ENCODE measurements around the gene ZDHHC7. TPM values are rescaled to one million over a fixed set of nuclear protein-coding genes. Genes with fewer than 3 reads are reported as not detected.

The ZDHHC7 gene
- total RNA-seq, 2 experiments from 2014 or later: 25.1 to 27.8 TPM

DNA sequence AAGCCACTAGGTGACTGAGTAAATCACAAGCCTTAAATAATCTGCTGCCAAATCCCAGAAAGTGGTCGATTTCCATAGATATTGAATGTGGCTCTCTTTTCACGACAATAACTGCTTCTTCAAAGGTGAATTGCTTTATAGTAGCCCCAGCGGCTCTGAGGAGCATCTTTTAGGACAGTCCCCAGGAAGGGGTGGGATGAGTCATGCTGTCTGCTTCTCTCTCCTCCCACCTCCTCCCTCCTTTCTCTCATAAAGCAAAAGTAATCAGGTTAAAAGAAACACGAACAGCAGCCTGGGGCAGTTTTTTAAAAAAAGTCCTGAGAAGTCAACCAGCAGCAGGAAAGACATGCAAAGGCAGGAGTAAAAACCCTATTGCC, 18.1 kb upstream of the ZDHHC7 start:
- H3K4me1 Mint-ChIP-seq: peaks cover 37% of the 10 kb centered on the region
- no peaks in the 10 kb centered on the region for H3K27me3 Mint-ChIP-seq
- H3K36me3 Mint-ChIP-seq (ENCODE audit: low read depth): peaks cover 4% of the 10 kb centered on the region
- H3K9me3 Mint-ChIP-seq (ENCODE audit: low read depth): no peaks in the 10 kb centered on the region
- ATAC-seq (peak; percentile 70), DNase-seq (peak; percentile 81)
- H3K27ac Mint-ChIP-seq: peak overlapping the region; percentile 97
- ChIA-PET POLR2A (no interaction called here), CTCF (interaction anchor here (1.1 to 5.9 kb wide), 2 partner anchors 18 to 25 kb away, joined by 3 to 37 read pairs; partner anchors contain the start of gene ZDHHC7)
- intact Hi-C loops (cut with DNase I, micrococcal nuclease): loop anchor here (1.0 to 10.0 kb wide), 16 partner anchors 18 to 1525 kb away; partner anchors contain the start of genes COTL1 (in 1 of the 2), DNAAF1 (in 1 of the 2), GINS2 (in 1 of the 2) and HSDL1 (in 1 of the 2)
- H3K4me3 Mint-ChIP-seq: peak overlapping the region; percentile 83

- peak overlapping the region; percentile 97 for H3K27ac Mint-ChIP-seq
- H3K4me3 Mint-ChIP-seq: peak overlapping the region; percentile 83
- ChIA-PET POLR2A (interaction anchor here (0.6 to 0.7 kb wide), 2 partner anchors 22 to 27 kb away, joined by 3 read pairs; no protein-coding TSS in a partner anchor), CTCF (interaction anchor here (2.4 to 5.9 kb wide), 4 partner anchors 17 to 58 kb away, joined by 8 to 37 read pairs (median 10); partner anchors contain the start of gene ZDHHC7)
- no peaks in the 10 kb centered on the region for H3K27me3 Mint-ChIP-seq
- ATAC-seq: peak; percentile 86
- intact Hi-C loops (cut with DNase I, micrococcal nuclease): loop anchor here (1.0 to 10.0 kb wide), 16 partner anchors 18 to 1526 kb away; partner anchors contain the start of genes COTL1 (in 1 of the 2), DNAAF1 (in 1 of the 2), GINS2 (in 1 of the 2) and HSDL1 (in 1 of the 2)
- peak; percentile 92 for DNase-seq
- H3K36me3 Mint-ChIP-seq (ENCODE audit: low read depth): peaks cover 4% of the 10 kb centered on the region
- peaks cover 37% of the 10 kb centered on the region for H3K4me1 Mint-ChIP-seq
- H3K9me3 Mint-ChIP-seq (ENCODE audit: low read depth): no peaks in the 10 kb centered on the region
Measured at GRCh38 chr16:85028685-85029407, 17.5 kb upstream of the ZDHHC7 start.

DNA sequence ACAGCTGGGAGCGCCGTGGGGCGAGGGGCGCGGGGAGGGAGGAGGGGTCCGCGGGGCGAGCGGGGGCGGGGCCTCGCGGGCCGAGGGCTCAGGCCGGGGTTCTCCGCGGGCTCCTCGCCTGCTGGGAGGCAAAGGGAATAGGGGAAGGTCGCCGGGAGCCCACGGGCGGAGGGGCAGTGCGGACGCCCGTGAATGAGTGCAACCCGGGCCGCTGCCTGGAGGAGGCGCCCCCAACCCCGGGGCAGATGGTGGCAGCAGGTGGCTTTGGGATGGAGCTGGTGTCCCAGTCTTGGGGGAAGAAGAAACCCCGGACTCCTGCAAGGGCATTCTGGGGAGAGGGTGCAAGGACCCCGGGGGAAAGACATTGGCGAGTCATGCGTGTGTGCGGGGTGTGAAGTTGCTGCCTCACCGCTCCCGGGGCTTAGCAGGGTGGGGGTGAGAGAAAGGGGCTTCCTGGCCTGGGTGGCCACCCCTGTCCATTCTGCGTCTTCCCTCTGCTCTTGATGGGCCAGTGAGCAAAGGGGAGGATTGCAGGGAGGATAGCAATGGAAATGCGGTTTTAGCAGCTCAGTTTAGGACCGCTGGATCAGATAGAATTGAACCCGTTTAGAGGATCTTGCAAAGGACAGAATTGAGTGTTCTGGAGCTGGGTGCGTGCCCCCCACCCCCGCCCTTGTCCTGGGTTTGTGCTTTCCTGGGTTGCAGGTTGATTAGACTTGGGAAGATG, 16.8 kb upstream of the ZDHHC7 start:
- POLR2A ChIA-PET: interaction anchor here (0.6 to 0.7 kb wide), 3 partner anchors 15 to 27 kb away, joined by 3 to 5 read pairs (median 3); no protein-coding TSS in a partner anchor
- H3K9me3 Mint-ChIP-seq (ENCODE audit: low read depth): no peaks in the 10 kb centered on the region

GRCh38 chr16:85027349-85027957, 16.1 kb upstream of the ZDHHC7 start, which contains the start of gene KIAA0513:
TSS of gene KIAA0513 (plus strand) at chr16:85027795. CDS start at chr16:85067072, 39,277 bp downstream.
- DNase-seq (peak; percentile 98), ATAC-seq (peak; percentile 43)
- ChIA-PET CTCF (interaction anchor here (0.6 to 5.9 kb wide), 12 partner anchors 12 to 275 kb away, joined by 3 to 37 read pairs (median 4); partner anchors contain the start of gene ZDHHC7), POLR2A (interaction anchor here (0.6 to 1.5 kb wide), 4 partner anchors 14 to 27 kb away, joined by 3 to 5 read pairs (median 3); partner anchors contain the start of gene ZDHHC7)
- Mint-ChIP-seq H3K36me3 (ENCODE audit: low read depth) (peaks cover 4% of the 10 kb centered on the region), H3K4me1 (peaks cover 37% of the 10 kb centered on the region), H3K4me3 (peak within 1 kb of the TSS; percentile 83), H3K9me3 (ENCODE audit: low read depth) (no peaks in the 10 kb centered on the region), H3K27ac (peak within 1 kb of the TSS; percentile 97), H3K27me3 (no peaks in the 10 kb centered on the region)
- intact Hi-C loops (cut with DNase I, micrococcal nuclease): loop anchor here (1.0 to 10.0 kb wide), 11 partner anchors 16 to 1527 kb away; partner anchors contain the start of genes COTL1 (in 1 of the 2), DNAAF1 (in 1 of the 2), HSDL1 (in 1 of the 2) and MBTPS1 (in 1 of the 2)

More for the DNA sequence above, 16.8 kb upstream of the ZDHHC7 start:
- ATAC-seq (peak; percentile 14), DNase-seq (peak; percentile 56)
- peaks cover 37% of the 10 kb centered on the region for H3K4me1 Mint-ChIP-seq
- peak overlapping the region; percentile 97 for H3K27ac Mint-ChIP-seq
- intact Hi-C loops (cut with DNase I, micrococcal nuclease): loop anchor here (1.0 to 10.0 kb wide), 15 partner anchors 17 to 1527 kb away; partner anchors contain the start of genes COTL1 (in 1 of the 2), DNAAF1 (in 1 of the 2), GINS2 (in 1 of the 2) and HSDL1 (in 1 of the 2)
- H3K4me3 Mint-ChIP-seq: peak overlapping the region; percentile 83
- H3K27me3 Mint-ChIP-seq: no peaks in the 10 kb centered on the region
- CTCF ChIA-PET: interaction anchor here (0.6 to 5.9 kb wide), 7 partner anchors 13 to 274 kb away, joined by 3 to 37 read pairs (median 8); partner anchors contain the start of gene ZDHHC7
- peaks cover 4% of the 10 kb centered on the region for H3K36me3 Mint-ChIP-seq (ENCODE audit: low read depth)

DNA sequence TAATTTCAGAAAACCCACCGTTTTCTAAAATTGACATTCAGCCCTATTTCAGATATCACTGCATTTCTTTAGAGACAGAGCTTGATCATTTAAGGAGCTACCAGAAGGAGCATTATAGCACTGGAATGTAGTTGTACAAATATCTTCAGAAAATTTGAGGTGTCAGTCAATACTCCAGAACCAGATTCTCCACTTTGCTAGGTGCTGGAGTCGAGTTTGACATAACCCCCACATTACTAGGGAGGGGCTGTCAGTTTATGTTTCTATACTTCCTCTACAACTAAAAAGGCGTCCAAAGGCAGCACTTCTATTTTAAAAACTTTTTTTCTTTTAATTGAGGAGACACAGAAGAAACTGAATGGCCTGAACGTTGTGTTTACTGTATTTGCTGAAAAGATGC, 15.4 kb upstream of the ZDHHC7 start:
- no peak for ATAC-seq
- Mint-ChIP-seq H3K27me3 (no peaks in the 10 kb centered on the region), H3K36me3 (ENCODE audit: low read depth) (peaks cover 4% of the 10 kb centered on the region), H3K9me3 (ENCODE audit: low read depth) (no peaks in the 10 kb centered on the region), H3K4me3 (peak overlapping the region; percentile 83), H3K4me1 (peaks cover 37% of the 10 kb centered on the region), H3K27ac (peak overlapping the region; percentile 74)
- ChIA-PET POLR2A (interaction anchor here (1.0 to 1.5 kb wide), 2 partner anchors 16 to 20 kb away, joined by 3 read pairs; partner anchors contain the start of gene ZDHHC7), CTCF (interaction anchor here (0.6 to 5.9 kb wide), 8 partner anchors 11 to 60 kb away, joined by 3 to 37 read pairs (median 6); partner anchors contain the start of gene ZDHHC7)
- intact Hi-C loops (cut with DNase I, micrococcal nuclease): loop anchor here (1.0 to 10.0 kb wide), 11 partner anchors 15 to 1528 kb away; partner anchors contain the start of genes COTL1 (in 1 of the 2), DNAAF1 (in 1 of the 2), HSDL1 (in 1 of the 2) and MBTPS1 (in 1 of the 2)
- DNase-seq: no peak

GRCh38 chr16:85025781-85026653, 14.7 kb upstream of the ZDHHC7 start:
- H3K4me1 Mint-ChIP-seq: peaks cover 37% of the 10 kb centered on the region
- H3K27ac Mint-ChIP-seq: no peak overlapping the region
- DNase-seq (no peak), ATAC-seq (no peak)
- peak overlapping the region; percentile 83 for H3K4me3 Mint-ChIP-seq
- CTCF ChIA-PET: interaction anchor here (1.2 to 5.9 kb wide), 5 partner anchors 11 to 56 kb away, joined by 4 to 37 read pairs (median 8); partner anchors contain the start of gene ZDHHC7
- no peaks in the 10 kb centered on the region for H3K36me3 Mint-ChIP-seq (ENCODE audit: low read depth)
- intact Hi-C loops (cut with DNase I, micrococcal nuclease): loop anchor here (5.0 to 10.0 kb wide), 9 partner anchors 274 to 1529 kb away; partner anchors contain the start of genes COTL1 (in 1 of the 2), DNAAF1 (in 1 of the 2), HSDL1 (in 1 of the 2) and MBTPS1 (in 1 of the 2)
- H3K27me3 Mint-ChIP-seq: no peaks in the 10 kb centered on the region
- no peaks in the 10 kb centered on the region for H3K9me3 Mint-ChIP-seq (ENCODE audit: low read depth)
- POLR2A ChIA-PET: interaction anchor here (1.0 to 1.5 kb wide), 2 partner anchors 15 to 21 kb away, joined by 3 read pairs; partner anchors contain the start of gene ZDHHC7

DNA sequence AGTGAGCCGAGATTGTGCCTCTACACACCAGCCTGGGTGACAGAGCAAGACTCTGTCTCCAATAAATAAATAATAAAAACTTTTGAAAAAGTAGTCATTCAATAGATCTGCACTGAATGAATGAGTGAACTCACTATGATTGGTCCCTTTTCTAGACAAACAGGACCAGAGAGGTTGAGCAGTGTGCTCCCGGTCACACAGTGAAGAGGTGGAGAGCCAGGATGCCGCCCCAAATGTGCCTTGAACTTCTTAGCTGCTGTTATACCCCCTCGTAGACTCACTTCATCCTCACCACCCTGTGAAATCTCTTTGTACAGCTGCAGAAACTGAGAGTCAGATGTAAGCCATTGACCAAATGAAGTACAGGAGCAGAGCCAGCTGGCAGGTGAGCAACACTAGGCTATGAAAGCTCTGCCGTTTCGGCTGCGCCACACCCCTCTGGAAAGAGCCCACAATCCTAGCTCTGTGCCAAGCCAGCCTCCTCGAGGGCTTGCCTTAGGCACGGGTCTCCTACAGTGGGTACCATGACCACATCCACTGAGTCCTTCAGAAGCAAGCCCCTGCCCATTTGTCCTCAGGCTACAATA, 8.4 kb upstream of the ZDHHC7 start:
- Mint-ChIP-seq H3K27ac (no peak overlapping the region), H3K36me3 (ENCODE audit: low read depth) (no peaks in the 10 kb centered on the region), H3K9me3 (ENCODE audit: low read depth) (no peaks in the 10 kb centered on the region), H3K27me3 (no peaks in the 10 kb centered on the region), H3K4me3 (no peak overlapping the region), H3K4me1 (peaks cover 10% of the 10 kb centered on the region)
- no peak for DNase-seq
- POLR2A ChIA-PET: no interaction called here
- CTCF ChIA-PET: interaction anchor here (0.6 kb wide), 1 partner anchor 50 kb away, joined by 3 read pairs; no protein-coding TSS in a partner anchor
- intact Hi-C loops (cut with DNase I, micrococcal nuclease): loop anchor here in 1 of 2 experiments (10.0 kb wide), 2 partner anchors 975 to 1535 kb away; partner anchors contain the start of gene MTHFSD
- no peak for ATAC-seq

DNA sequence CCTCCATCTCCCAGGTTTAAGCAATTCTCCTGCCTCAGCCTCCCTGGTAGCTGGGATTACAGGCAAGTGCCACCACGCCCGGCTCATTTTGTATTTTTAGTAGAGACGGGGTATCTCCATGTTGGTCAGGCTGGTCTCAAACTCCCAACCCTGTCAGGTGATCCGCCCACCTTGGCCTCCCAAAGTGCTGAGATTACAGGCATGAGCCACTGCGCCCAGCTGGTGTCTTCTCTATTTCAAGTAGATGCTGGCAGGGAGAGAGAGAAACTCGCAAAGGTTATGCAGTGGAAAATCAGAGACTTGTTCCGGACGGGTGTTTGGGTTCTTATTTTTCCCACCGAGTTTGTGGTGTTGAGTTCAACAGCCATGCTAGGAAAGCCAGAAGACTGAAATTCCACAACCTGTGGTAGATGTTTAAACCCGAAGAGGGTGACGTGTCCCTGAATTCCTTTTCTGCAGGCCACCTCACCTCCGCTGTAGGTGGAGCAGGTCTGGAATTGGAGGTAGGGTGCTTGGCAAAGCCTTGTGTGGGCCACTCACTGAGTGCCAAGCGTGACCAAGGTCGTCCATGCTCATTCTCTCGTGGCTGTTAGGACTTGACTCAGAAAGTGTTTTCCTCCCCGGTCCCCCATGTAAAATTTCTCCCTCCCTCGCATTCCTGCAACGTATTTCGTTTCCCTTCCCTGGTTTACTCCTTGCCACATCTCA, 7.3 kb upstream of the ZDHHC7 start:
- POLR2A ChIA-PET: no interaction called here
- no peak overlapping the region for H3K27ac Mint-ChIP-seq
- no peaks in the 10 kb centered on the region for H3K36me3 Mint-ChIP-seq (ENCODE audit: low read depth)
- no peaks in the 10 kb centered on the region for H3K27me3 Mint-ChIP-seq
- intact Hi-C loops (cut with DNase I, micrococcal nuclease): no loop called here
- ATAC-seq: no peak
- CTCF ChIA-PET: no interaction called here
- no peak for DNase-seq
- H3K4me3 Mint-ChIP-seq: no peak overlapping the region
- H3K4me1 Mint-ChIP-seq: peaks cover 10% of the 10 kb centered on the region
- H3K9me3 Mint-ChIP-seq (ENCODE audit: low read depth): no peaks in the 10 kb centered on the region

DNA sequence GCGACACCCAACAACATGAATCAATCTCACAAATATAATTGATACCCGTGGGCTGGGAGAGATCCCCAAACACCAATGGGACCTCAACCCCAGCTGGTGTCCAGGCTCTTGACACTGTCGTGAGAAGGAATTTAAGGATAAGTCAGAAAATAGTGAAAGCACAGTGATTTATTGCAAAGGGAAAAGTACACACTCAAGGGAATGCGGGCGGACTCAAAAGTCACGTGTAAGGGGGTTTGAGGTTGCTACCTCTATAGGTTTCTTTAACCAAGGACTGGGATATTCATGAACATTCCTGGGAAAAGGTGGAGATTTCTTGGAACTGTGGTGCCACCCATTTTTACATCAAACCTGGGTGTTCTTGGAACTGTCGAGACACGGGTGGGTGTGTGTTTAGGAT, 6.3 kb upstream of the ZDHHC7 start:
- H3K27me3 Mint-ChIP-seq: no peaks in the 10 kb centered on the region
- peaks cover 10% of the 10 kb centered on the region for H3K4me1 Mint-ChIP-seq
- H3K9me3 Mint-ChIP-seq (ENCODE audit: low read depth): no peaks in the 10 kb centered on the region
- ATAC-seq: no peak
- POLR2A ChIA-PET: no interaction called here
- no peak overlapping the region for H3K4me3 Mint-ChIP-seq
- no peaks in the 10 kb centered on the region for H3K36me3 Mint-ChIP-seq (ENCODE audit: low read depth)
- intact Hi-C loops (cut with DNase I, micrococcal nuclease): no loop called here
- H3K27ac Mint-ChIP-seq: no peak overlapping the region
- no peak for DNase-seq
- CTCF ChIA-PET: no interaction called here

Measured in activated CD4-positive, alpha-beta T cell treated with anti-CD3 and anti-CD28 coated beads for 36 hours (primary cell).